HG03575 (cell line): Measurements from ENCODE around the gene AKAP8L.

Experiments
- ATAC-seq: cut with Tn5 transposase; IDR thresholded peaks from one replicate; pipeline ENCODE4 v1.9.1; 2021; ENCODE audit not compliant: unreplicated experiment, insufficient number of reproducible peaks, low FRiP score; ENCODE audit errors: extremely low read depth

AKAP8L gene

DNA sequence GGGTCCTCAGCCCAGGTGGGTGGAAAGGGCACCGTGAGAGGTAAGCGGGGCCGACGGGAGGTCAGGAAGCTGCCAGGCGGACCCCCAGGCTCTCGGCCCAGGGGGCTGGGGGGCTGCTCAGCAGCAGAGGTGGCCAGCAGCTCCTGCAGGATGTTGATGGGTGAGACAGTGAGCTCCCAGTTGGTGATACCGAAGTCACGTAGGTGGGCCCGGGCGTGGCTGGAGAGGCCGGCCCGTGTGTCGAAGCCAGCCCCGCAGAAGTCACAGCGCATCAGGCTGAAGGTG lies 18.0 kb upstream of the AKAP8L start:
- ATAC-seq: no peak

GRCh38 chr19:15436012-15436825 lies 17.4 kb upstream of the AKAP8L start:
- no peak for ATAC-seq

- no peak for ATAC-seq
These were observed 14.8 kb upstream of the AKAP8L start for GRCh38 chr19:15433519-15434069.

GRCh38 chr19:15432629-15433518 lies 14.1 kb upstream of the AKAP8L start:
- no peak for ATAC-seq

DNA sequence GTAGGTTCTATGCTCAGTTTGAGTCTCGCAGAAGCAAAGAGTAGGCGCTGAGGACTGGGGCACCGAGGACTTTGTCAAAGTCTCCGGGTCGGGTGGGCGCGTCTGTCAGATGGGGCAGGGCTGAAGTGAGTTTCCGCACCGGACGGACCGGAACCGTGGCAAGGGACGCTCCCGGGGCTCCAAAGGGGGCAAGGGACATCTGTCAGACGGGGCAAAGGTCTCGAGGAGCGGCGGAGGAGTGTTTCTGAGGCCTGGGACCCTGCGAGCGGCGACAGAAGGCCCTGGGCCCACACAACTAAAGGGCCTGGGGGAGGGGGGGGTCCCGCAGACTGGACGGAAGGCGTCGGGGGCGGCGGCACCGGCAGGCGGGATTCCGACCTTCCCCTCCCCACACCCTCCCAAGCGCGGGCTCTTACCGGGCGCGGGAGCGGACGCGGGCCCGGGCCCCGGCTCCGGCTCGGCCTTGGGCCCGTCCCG lies 13.3 kb upstream of the AKAP8L start:
- ATAC-seq: no peak

DNA sequence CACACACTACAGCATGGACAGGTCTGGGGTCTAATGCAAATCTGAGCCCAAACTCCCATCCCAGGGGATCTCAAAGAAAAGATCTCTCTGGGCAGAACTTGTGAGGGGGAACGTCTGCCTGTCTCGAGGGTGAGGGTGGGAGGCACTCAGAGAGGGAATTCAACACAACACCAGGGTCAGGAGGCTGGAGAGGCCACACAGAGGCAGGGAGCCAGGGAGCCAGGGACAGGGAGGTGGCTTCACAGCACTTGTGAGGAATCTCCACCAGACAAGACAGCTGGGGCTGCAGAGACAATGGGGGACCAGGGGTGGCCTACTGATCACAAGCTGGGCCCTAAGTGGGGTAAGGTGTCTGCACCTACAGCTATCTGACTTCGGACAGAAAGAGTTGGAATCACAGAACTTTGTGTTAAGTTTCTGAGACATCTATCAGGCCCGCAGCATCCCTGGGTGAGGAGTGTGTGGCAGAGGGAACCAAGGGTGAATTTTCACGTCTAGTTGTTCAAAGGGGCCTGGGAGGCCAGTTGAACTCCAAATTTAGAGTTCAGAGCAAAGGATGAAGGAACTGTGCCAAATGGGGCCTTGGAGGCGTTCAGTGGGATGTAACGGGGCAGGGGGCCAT lies 12.7 kb upstream of the AKAP8L start:
- ATAC-seq: no peak

DNA sequence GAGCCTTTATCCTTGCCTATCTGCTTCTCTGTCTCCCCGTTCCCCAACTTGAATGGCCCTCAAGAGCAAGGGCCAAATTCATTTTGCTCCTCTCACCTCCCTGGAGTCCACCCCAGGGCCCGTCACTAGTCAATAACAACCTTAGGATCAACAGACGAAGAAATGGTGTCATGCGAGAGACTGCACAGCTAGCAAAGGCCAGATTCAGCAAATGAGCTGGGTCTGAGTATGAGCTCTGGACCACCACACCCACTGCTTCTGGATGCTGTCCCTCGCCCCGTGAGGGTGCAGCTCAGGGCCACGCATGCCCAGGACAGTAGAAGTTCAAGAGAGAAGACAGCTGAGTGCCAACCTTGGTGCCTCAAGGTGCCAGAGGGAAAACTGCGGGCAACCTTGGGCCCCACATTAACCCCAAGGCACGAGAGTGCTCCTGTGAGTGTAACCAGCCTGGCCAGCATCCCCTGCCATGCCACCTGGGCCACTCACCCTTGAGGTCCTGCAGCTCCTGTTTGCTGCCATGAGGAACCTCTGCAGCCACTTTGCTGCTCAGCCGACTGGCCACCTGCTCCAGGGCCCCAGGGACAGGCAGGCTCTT lies 11.8 kb upstream of the AKAP8L start:
- no peak for ATAC-seq

DNA sequence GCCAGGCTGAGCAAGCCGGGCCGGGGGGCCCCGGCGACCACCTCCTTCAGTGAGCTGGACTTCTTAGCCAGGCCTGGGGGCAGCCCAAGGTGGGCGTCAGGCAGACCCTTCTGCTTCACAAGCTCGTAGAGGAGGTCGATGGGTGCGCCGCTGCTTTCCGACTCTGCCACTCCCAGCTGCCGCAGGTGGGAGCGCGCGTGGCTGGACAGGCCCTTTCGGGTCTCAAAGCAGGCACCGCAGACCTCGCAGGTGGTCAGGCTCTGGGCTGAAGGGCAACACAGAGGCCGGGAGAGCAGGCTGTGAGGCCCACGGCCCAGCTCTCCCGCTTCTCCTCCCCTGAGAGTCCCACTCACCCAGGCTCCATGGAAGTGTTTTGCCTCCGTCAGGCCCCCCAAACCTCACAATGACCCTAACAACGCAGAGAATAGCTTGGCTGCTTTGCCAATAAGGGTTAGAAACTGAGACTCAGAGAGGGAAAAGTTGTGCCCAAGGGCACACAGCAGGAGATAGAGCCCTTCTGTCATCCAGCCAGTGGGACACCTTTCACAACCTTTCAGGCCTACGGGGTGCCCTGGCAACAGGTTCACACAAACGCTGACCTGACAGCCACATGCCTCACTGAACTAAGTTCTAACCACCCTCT lies 11.2 kb upstream of the AKAP8L start:
- ATAC-seq: no peak

DNA sequence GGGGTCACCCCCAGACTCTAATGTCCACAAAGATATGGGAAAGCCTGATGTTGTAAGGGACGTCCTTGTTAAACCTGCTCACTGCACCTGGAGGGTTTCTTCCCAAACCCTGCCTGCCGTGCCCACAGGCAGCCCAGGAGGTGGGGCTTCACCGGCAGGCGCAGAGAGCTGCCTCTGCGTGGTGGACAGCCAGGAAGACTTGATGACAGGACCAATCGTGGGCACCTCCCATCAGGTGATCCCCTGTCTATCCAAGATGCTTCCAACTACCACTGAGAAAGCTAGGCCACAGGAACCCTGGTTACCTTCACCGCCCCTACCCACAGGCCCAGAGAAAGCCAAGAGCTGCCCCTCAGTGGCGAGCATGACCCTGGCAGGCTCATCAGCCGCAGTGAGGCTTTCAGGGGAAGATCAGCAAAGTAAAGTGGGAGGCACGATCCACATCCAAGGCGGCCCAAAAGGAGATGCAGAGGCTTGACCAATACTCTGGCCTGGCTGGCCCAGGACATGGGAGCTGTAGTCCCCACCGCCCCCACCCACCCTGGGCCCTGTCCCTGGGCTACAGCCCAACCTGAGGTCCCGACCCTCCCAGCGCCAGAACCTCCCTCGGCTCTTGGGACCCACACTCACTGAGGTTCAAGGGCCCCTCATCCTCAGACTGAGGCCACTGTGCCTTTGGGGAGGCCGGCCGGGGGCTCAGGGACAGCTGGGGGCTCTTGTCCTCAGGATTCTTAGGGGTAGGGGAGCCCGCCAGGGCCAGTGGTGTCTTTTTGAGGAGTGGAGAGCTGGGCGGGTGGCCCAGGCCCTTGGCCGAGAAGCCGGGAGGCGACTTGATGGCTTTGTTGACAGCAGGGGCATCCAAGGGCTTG lies 10.4 kb upstream of the AKAP8L start:
- ATAC-seq: no peak

- no peak for ATAC-seq
These were observed 9.2 kb upstream of the AKAP8L start for GRCh38 chr19:15427991-15428471.

GRCh38 chr19:15427350-15427700 lies 8.5 kb upstream of the AKAP8L start:
- ATAC-seq: no peak

DNA sequence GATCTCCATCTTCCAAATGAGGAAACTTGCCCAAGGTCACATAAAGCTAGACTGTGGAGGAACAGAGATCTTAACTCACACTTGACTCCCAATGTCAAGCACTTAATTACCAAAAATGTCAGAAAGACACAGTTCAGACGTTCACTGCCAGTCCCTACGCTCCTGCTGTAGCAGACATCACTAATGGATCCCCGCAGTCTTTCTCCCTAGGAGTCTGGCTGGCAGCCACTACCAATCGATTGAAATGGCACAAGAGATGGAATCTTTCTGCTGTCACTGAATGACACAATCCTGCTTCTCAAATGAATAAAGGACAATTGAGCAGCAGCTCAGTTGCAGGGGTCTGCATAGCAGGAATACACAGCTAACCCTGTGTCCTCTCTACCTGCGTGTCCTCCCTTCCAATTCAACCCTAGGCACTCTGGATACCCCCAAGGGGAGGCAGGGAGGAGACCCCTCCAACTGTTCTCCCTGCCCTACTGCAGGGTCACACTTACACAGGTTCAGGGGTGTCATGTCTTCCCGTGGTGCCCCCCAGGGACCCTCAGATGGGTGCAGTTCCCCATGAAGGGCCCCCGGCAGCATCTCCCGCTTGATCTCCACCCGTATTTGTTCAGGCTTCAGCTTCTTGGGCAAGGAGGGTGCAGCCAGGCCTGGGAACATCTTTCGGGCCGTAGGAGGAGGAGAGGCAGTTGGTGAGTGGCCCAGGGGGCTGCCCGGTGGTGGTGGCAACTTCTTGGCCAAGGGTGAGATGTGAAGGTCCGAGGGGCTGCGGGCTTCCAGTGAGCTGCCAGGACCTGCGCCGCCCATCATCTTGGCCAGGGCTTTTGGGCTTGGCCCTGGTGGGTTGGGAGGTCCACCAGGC lies 7.9 kb upstream of the AKAP8L start:
- ATAC-seq: no peak

GRCh38 chr19:15425321-15425950 lies 6.6 kb upstream of the AKAP8L start:
- ATAC-seq: no peak

DNA sequence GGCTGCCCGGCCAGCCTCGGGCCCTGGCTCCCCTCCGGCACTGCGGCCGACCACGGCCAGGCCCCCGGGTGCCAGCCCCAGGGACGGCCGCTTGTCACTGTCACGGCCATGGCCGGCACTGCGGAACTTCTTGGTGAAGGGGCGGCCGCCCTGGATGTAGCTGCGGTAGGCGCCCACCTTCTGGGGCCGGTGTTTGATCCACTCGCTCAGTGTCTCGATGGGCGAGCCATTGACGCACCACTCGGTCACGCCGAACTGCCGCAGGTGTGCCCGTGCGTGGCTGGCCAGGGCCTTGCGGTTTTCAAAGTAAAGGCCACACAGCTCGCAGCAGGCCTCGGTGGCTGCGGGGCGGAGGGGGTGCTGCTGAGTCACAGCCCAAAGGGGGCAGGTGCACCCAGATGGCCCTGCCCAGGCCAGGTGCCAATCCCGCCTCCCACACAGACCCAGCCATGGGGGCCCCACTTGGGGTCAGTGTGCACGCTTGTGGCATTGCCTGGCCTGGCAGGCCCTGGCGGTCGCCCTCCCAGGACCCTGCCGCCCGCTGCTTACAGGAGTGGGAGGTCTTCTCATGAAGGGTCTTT lies 6.0 kb upstream of the AKAP8L start:
- ATAC-seq: no peak

GRCh38 chr19:15424121-15424520 lies 5.3 kb upstream of the AKAP8L start:
- ATAC-seq: no peak

DNA sequence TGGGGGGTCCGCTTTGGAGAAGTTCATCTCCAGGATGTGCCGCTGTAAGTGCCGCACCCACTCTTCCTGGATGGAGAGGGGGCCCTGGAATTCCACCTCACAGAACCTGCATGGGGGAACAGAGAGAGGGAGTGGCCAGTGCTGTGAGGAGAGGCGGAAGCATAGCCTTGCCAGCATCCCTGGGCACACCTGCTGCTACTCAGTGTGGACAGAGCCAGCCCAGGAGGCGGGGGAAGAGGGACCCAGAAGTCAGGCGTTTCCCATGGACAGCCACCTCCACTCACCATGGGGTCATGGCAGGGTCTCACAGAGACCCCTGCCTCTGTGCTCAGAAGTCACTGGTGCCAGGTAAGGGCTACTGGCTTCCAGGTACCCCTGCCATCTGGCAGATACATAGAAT lies 4.3 kb upstream of the AKAP8L start:
- no peak for ATAC-seq
